GM12878 (cell line): ENCODE measurements around the gene COL16A1. TPM values are rescaled to one million over a fixed set of nuclear protein-coding genes. Genes with fewer than 3 reads are reported as not detected.

ENCODE experiments used
- ATAC-seq: fragments of 200-7000 bp; cut with Tn5 transposase; 3 replicates; pipeline ENCODE4 v1.9.1; 2020; ENCODE audit warnings: mild to moderate bottlenecking, moderate library complexity
- BruUV-seq: library from RNA; stranded (reverse); fragments of 400-500 nt; replicated peaks from 2 replicates; lab custom pipeline; 2021; lab: Mats Ljungman, UMichigan
- CTCF ChIA-PET: fragments of 300-600 bp; sonication (Branson Sonifier 250); formaldehyde crosslinking; extraction: SDS; loops from one replicate; lab custom pipeline; 2021; ENCODE audit warnings: inconsistent platforms; lab: Yijun Ruan, JAX
- POLR2A ChIA-PET: fragments of 350-600 bp; formaldehyde crosslinking; extraction: SDS; loops from one replicate; lab custom pipeline; 2021; ENCODE audit warnings: inconsistent platforms; lab: Charles Lee
- RAD21 ChIA-PET: fragments of 300-600 bp; sonication (Branson Sonifier 250); formaldehyde crosslinking; loops from one replicate; lab custom pipeline; 2023; ENCODE audit warnings: antibody characterized with exemption; ENCODE audit not compliant: unreplicated experiment; lab: Charles Lee
- SMC1A ChIA-PET: fragments of 300-600 bp; sonication (Branson Sonifier 250); formaldehyde crosslinking; loops from one replicate; lab custom pipeline; 2023; ENCODE audit not compliant: unreplicated experiment, uncharacterized antibody; lab: Charles Lee
- DNase-seq: peaks from one replicate; pipeline ENCODE4 v3.0.0-alpha.2; 2011; ENCODE audit warnings: low read depth, low spot score
- FAIRE-seq: peaks from 3 replicates; lab custom pipeline; 2011; peaks lifted over from hg19 to GRCh38; lab: Jason Lieb, UNC
- H2AFZ ChIP-seq: 2 replicates; pipeline ENCODE4 v1.6.0; 2011; ENCODE audit warnings: low read depth, low read length, control low read depth; ENCODE audit not compliant: control insufficient read depth
- H3K27ac ChIP-seq: 2 replicates; pipeline ENCODE4 v1.5.1; 2011; ENCODE audit warnings: control low read depth; ENCODE audit not compliant: control insufficient read depth, insufficient read depth
- H3K27me3 ChIP-seq, 2 experiments: replicated peaks in 1 of 2; 2 replicates each; pipeline versions ENCODE4 v1.6.0 to v1.6.1; 2011; ENCODE audit warnings: low read length in 1 of 2; ENCODE audit not compliant: control insufficient read depth in 2 of 2, insufficient read depth in 2 of 2
- H3K36me3 ChIP-seq, 2 experiments: 2 replicates each; pipeline ENCODE4 v1.5.1; 2011; ENCODE audit warnings: low read length in 1 of 2; ENCODE audit not compliant: control insufficient read depth in 2 of 2, insufficient read depth in 2 of 2
- H3K4me1 ChIP-seq: 2 replicates; pipeline ENCODE4 v1.6.1; 2011; ENCODE audit warnings: mild to moderate bottlenecking, low read length, moderate library complexity, mixed read lengths; ENCODE audit not compliant: control insufficient read depth, insufficient read depth
- H3K4me2 ChIP-seq: 2 replicates; pipeline ENCODE4 v1.6.0; 2011; ENCODE audit warnings: control low read depth; ENCODE audit not compliant: control insufficient read depth, insufficient read depth
- H3K4me3 ChIP-seq: fragments of 200-600 bp; sonication (generic); 2 replicates; pipeline ENCODE4 v1.5.1; 2016
- H3K79me2 ChIP-seq: 2 replicates; pipeline ENCODE4 v1.6.0; 2011; ENCODE audit warnings: low read length; ENCODE audit not compliant: control insufficient read depth, insufficient read depth
- H3K9ac ChIP-seq: 2 replicates; pipeline ENCODE4 v1.8.0; 2011; ENCODE audit warnings: low read length, control low read depth, mixed read lengths; ENCODE audit not compliant: control insufficient read depth, insufficient read depth
- H3K9me3 ChIP-seq: replicated peaks from 3 replicates; pipeline ENCODE4 v1.5.1; 2011; ENCODE audit warnings: mild to moderate bottlenecking, low read length; ENCODE audit not compliant: control insufficient read depth, insufficient read depth
- H4K20me1 ChIP-seq: 2 replicates; pipeline ENCODE4 v1.6.0; 2011; ENCODE audit not compliant: control insufficient read depth, insufficient read depth
- CBFB ChIP-seq: IDR thresholded peaks from 2 replicates; pipeline ENCODE4 v1.6.1; 2016; ENCODE audit warnings: antibody characterized with exemption, low read depth
- DPF2 ChIP-seq: fragments of 450-650 bp; IDR thresholded peaks from 2 replicates; pipeline ENCODE4 v1.6.1; 2017; ENCODE audit warnings: mild to moderate bottlenecking
- LARP7 ChIP-seq: fragments of 450-650 bp; IDR thresholded peaks from 2 replicates; pipeline ENCODE4 v1.6.1; 2017; ENCODE audit warnings: mild to moderate bottlenecking
- MEF2B ChIP-seq: fragments of 450-650 bp; IDR thresholded peaks from 2 replicates; pipeline ENCODE4 v1.6.1; 2018; ENCODE audit warnings: mild to moderate bottlenecking, moderate library complexity; ENCODE audit not compliant: partially characterized antibody, poor library complexity, severe bottlenecking
- NR2C2 ChIP-seq: IDR thresholded peaks from 2 replicates; pipeline ENCODE4 v1.6.1; 2011; ENCODE audit warnings: borderline replicate concordance, low read depth; ENCODE audit not compliant: control insufficient read depth, insufficient read length
- PAX5 ChIP-seq: IDR thresholded peaks from 2 replicates; pipeline ENCODE4 v1.6.1; 2011; ENCODE audit warnings: low read depth, low read length, borderline replicate concordance
- SUPT20H ChIP-seq: IDR thresholded peaks from 2 replicates; pipeline ENCODE4 v1.6.1; 2011; ENCODE audit warnings: low read depth, mild to moderate bottlenecking, low read length, moderate library complexity, borderline replicate concordance; ENCODE audit not compliant: control insufficient read depth
- ZNF217 ChIP-seq: fragments of 450-650 bp; IDR thresholded peaks from 2 replicates; pipeline ENCODE4 v1.6.1; 2017; ENCODE audit warnings: antibody characterized with exemption, mild to moderate bottlenecking
- WGBS: methylation state at CpG from one replicate; pipeline ENCODE4 v1.1.6; 2016; ENCODE audit warnings: low lambda C conversion rate; ENCODE audit not compliant: insufficient replicate concordance, insufficient coverage; ENCODE audit errors: missing lambda C conversion rate; 5-methylcytosine and 5-hydroxymethylcytosine counted together
- in situ Hi-C: fragments of 300-500 bp; cut with MboI; formaldehyde crosslinking; loops from 9 replicates; pipeline ENCODE4 v1.14.3; 2018; ENCODE audit warnings: mixed read lengths
- intact Hi-C: fragments of 100-400 bp; cut with micrococcal nuclease; formaldehyde crosslinking; loops from one replicate; pipeline ENCODE4 v1.14.2; 2022; ENCODE audit not compliant: unreplicated experiment
- polyA plus RNA-seq, 11 experiments: library from polyadenylated mRNA; depleted of rRNA in 4 of 11; unstranded in 6 of 11; stranded (reverse) in 5 of 11; fragments of >200 nt; fragmentation: Nextera tagmentation in 4 of 11; fragmentation: Illumina TruSeq in 1 of 11; extraction: Ambion mirVana in 4 of 11; extraction: Trizol in 1 of 11; gene quantifications; 1 replicate in 1 of 11; 2 replicates in 10 of 11; pipeline versions ENCODE4 v1.2.1 to v1.2.3, GENCODE V29; 2011 to 2016; ENCODE audit warnings: inconsistent platforms in 2 of 11, missing spikeins in 2 of 11, low read depth in 1 of 11
- total RNA-seq, 4 experiments: library from RNA; depleted of rRNA in 3 of 4; stranded (reverse); fragments of >200 nt in 3 of 4; fragmentation: Illumina TruSeq in 1 of 4; extraction: Trizol in 1 of 4; gene quantifications; 2 replicates each; pipeline versions ENCODE4 v1.2.1 to v1.2.3, GENCODE V29; 2013 to 2021
- TF ChIP-seq, protein P1 (sequence below): IDR thresholded peaks from 2 replicates; pipeline ENCODE4 v1.6.1; 2011; ENCODE audit warnings: low read depth, low read length, improper control_type of control experiment, borderline replicate concordance
- TF ChIP-seq, protein P2 (sequence below): IDR thresholded peaks from 2 replicates; pipeline ENCODE4 v1.6.1; 2012; ENCODE audit warnings: low read length, inconsistent platforms
- TF ChIP-seq, protein P3 (sequence below): IDR thresholded peaks from 2 replicates; pipeline ENCODE4 v1.6.1; 2011; ENCODE audit warnings: borderline replicate concordance, low read depth, mild to moderate bottlenecking, moderate library complexity, mixed read lengths, low read length; ENCODE audit not compliant: insufficient read depth; ENCODE audit errors: extremely low read length

COL16A1 gene
- total and polyA plus RNA-seq, 10 of the 15 experiments (the other 5 are each of a cell fraction or from before 2014, with no cell fraction given), result 0.02 to 3.7 (median 0.59) TPM

DNA sequence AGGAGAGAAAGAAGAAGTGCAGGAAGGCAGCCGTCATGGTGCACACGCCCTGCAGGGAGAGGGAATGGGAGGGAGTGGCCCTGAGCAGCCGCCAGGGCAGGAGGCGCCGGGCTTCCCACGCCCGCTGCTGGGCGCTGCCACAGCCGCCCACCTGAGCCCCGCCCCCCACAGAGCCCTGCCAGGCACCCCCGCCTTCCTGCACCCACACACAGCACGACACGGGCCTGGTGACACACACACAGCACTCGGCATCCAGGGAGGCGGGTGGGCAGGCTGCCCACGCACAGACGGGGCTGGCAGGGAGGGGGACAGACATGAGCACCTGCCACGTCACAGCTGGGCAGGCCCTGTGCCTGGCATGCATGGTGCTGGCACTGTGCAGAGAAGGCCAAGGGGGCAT lies 32.9 kb upstream of the COL16A1 start (continued):
- TF ChIP-seq NR2C2 (no peak), PAX5 (no peak), MEF2B (no peak), LARP7 (no peak), SUPT20H (no peak), ZNF217 (no peak)

DNA sequence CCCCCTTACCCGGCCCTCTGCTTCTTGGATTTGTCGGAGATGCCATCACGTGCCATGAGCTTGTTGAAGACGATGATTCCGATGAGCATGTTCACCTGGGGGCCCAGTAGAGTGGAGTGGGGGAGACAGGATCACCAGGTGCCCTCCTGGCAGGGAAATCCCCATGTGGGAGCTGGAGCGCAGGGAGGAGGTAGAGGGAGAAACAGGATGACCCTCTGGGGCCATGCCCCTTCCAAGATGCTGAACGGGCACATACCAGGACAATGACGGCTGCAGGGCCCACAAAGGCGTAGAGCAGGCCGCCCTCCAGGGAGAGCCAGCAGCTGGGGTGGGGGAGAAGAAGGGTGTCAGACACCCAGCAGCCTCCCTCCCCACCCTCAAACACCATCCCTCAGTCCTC lies 31.8 kb upstream of the COL16A1 start:
- POLR2A ChIA-PET, result no interaction called here
- RAD21 ChIA-PET, result no interaction called here
- Histone ChIP-seq H3K9ac (no peak overlapping the region), H4K20me1 (no peaks in the 10 kb centered on the region), H3K27me3 (peaks cover 0 to 2% of the 10 kb centered on the region in 2 experiments; a peak in 2 of 4 replicates), H3K4me1 (no peaks in the 10 kb centered on the region), H2AFZ (no peak overlapping the region), H3K79me2 (no peaks in the 10 kb centered on the region), H3K4me3 (no peak overlapping the region), H3K27ac (no peak overlapping the region), H3K36me3 (no peaks in the 10 kb centered on the region), H3K4me2 (no peak overlapping the region), H3K9me3 (no peaks in the 10 kb centered on the region)
- TF ChIP-seq, protein P1, sequence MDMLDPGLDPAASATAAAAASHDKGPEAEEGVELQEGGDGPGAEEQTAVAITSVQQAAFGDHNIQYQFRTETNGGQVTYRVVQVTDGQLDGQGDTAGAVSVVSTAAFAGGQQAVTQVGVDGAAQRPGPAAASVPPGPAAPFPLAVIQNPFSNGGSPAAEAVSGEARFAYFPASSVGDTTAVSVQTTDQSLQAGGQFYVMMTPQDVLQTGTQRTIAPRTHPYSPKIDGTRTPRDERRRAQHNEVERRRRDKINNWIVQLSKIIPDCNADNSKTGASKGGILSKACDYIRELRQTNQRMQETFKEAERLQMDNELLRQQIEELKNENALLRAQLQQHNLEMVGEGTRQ, result no peak
- TF ChIP-seq, protein P2, sequence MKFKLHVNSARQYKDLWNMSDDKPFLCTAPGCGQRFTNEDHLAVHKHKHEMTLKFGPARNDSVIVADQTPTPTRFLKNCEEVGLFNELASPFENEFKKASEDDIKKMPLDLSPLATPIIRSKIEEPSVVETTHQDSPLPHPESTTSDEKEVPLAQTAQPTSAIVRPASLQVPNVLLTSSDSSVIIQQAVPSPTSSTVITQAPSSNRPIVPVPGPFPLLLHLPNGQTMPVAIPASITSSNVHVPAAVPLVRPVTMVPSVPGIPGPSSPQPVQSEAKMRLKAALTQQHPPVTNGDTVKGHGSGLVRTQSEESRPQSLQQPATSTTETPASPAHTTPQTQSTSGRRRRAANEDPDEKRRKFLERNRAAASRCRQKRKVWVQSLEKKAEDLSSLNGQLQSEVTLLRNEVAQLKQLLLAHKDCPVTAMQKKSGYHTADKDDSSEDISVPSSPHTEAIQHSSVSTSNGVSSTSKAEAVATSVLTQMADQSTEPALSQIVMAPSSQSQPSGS, result no peak
- TF ChIP-seq DPF2, result no peak
- no peak for TF ChIP-seq CBFB
- TF ChIP-seq, protein P3, sequence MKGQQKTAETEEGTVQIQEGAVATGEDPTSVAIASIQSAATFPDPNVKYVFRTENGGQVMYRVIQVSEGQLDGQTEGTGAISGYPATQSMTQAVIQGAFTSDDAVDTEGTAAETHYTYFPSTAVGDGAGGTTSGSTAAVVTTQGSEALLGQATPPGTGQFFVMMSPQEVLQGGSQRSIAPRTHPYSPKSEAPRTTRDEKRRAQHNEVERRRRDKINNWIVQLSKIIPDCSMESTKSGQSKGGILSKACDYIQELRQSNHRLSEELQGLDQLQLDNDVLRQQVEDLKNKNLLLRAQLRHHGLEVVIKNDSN, result no peak
- no peak for ATAC-seq
- BruUV-seq, result no TSS peak
- in situ Hi-C loops (no loop called here), intact Hi-C loops (no loop called here)
- no peak for FAIRE-seq
- CTCF ChIA-PET, result interaction anchor here (1.5 kb wide), 1 partner anchor 10 kb away, joined by 12 read pairs; no protein-coding TSS in a partner anchor
- WGBS, result 25% methylated on average over 10 of the region's 10 CpGs
- no peak for DNase-seq
- SMC1A ChIA-PET, result interaction anchor here (1.3 kb wide), 1 partner anchor 9 kb away, joined by 3 read pairs; no protein-coding TSS in a partner anchor
